ENCODE results near the gene ERC2.

GRCh38 chr3:55910543-55910942, 557.7 kb downstream of the ERC2 start:
- TF ChIP-seq EZH2phosphoT487 (IDR thresholded peaks at IDR 0.05; ENCODE audit: borderline replicate concordance): no peak
- TF ChIP-seq, protein P1, sequence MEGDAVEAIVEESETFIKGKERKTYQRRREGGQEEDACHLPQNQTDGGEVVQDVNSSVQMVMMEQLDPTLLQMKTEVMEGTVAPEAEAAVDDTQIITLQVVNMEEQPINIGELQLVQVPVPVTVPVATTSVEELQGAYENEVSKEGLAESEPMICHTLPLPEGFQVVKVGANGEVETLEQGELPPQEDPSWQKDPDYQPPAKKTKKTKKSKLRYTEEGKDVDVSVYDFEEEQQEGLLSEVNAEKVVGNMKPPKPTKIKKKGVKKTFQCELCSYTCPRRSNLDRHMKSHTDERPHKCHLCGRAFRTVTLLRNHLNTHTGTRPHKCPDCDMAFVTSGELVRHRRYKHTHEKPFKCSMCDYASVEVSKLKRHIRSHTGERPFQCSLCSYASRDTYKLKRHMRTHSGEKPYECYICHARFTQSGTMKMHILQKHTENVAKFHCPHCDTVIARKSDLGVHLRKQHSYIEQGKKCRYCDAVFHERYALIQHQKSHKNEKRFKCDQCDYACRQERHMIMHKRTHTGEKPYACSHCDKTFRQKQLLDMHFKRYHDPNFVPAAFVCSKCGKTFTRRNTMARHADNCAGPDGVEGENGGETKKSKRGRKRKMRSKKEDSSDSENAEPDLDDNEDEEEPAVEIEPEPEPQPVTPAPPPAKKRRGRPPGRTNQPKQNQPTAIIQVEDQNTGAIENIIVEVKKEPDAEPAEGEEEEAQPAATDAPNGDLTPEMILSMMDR (conservative IDR thresholded peaks at IDR 0.05; ENCODE audit: low read length): no peak
